HG03558 (cell line): ENCODE measurements around the gene PDE8B.

Experiments
- ATAC-seq: cut with Tn5 transposase; IDR thresholded peaks from one replicate; pipeline ENCODE4 v1.9.1; 2021; ENCODE audit warnings: moderate number of reproducible peaks; ENCODE audit not compliant: unreplicated experiment; ENCODE audit errors: extremely low read depth

Gene PDE8B

DNA sequence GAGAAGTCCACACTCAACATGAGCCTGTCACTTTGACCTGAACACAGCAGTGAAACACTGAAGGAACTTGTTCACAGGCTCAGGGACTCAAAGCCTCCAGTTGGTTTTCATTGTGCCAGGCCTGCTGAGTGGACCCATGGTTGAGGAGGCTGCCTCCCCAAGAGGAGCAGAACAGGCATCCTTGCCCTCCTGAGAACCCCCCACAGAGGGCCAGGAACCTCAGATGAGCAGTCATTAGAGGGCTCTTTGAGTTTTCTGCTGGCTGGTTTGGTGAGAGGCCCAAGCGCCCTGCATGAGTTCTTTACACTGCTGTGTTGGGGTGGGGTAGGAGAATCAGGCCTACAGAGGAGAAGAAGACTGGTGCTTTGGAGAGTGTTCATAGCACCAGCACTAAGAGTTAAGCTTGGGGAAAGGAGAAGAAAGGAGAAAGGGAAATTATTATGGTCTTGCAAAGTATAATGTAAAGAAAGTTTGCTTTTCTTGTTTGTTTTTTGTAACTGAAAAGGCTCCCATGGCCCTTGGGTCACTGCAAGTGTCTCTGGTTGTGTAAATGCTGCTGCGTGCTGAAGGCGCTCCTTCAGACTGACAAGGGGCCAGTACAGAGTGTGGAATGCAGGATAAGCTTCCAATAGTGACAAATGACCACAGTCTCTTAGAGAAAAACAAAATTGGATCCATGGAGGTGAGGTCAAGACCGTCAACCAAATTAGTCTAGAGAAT, 100.2 kb downstream of the PDE8B start:
- ATAC-seq: no peak

DNA sequence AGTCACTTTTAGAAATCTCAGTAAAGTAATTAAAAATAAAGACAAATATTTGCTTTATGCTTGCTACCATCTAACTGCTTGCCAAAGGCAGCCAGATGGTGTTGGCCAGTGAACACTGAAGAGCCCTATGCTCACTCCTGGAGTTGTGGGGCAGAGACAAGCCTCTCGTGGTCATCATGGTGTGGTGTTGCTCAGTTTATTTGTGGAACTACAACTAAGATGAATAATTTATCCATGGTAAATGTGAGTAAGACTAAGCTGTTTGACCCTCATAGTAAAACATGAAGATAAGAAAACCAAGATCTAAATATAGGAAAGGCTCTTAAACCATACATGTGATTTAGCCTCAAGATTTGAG, 100.7 kb downstream of the PDE8B start:
- no peak for ATAC-seq

DNA sequence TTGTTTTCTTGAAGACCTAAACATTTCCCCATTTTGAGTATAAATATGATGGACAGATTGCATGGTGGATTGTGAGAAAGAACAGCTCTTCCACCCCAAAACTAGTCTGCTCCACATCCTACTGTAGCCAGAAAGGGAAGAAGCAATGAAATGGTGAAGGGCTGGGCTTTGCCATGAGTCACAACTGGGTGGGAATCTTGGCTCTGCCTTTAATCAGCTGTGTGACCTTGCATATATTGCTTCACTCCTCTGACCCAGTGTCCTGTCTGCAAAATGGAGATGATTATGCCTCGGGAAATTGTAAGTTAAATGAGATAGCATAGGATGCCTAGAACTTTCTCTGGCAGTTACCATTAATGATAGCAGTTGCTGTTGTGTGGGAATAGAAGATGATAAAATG, 101.9 kb downstream of the PDE8B start:
- no peak for ATAC-seq

DNA sequence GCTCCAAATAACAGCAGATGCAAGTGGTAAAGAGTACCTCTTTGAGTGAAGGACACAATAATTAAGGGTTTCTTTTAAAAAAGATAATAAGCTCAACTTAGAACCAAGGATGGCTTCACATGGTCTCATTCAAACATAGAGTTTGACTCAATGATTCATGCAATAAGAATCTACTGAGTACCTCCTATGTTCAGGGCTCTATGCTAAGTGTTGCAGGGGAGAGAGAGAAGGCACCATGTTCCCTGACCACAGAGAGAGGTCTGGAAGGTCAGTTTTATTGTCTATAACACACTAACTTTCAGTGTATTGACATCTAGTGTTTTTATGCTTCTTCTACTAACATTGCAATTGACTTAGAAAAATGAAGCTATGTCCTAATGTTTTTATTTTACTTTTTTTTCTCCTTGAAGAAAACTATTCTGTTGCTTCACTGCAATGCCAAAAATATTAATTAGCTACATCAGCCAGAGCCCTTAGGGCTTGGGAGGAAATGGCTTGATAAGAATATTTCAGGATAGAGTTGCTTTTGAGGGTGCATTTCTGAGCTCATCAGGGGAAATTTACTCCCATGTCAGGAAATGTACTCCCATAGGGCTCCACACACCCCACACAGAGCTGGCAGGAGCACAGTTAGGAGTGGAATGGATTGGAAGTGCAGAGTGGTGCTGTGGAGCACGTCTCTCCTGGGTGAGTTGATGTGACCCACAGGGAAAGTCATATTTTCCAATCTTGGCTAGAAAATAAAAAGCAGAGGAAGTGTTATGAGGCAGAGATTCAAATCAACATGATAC, 106.6 kb downstream of the PDE8B start:
- ATAC-seq: no peak

DNA sequence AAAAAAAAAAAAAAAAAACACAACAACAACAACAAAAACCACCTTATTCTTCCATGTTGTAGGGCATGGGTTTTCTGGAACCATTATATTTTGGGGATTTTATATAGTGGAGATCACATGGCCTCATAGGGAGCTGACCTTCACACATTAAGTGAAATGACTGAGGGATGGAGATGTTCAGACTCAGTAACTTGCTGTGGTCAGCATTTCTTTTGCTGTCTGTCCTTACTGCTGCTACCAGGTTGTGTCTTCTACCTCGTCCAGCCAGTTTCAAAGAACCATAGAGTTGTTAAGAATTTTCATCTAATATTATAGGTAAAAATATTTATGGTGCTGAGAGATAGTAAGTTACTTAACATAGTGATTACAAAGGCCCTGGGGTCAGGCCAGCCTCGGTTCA, 107.6 kb downstream of the PDE8B start:
- no peak for ATAC-seq

DNA sequence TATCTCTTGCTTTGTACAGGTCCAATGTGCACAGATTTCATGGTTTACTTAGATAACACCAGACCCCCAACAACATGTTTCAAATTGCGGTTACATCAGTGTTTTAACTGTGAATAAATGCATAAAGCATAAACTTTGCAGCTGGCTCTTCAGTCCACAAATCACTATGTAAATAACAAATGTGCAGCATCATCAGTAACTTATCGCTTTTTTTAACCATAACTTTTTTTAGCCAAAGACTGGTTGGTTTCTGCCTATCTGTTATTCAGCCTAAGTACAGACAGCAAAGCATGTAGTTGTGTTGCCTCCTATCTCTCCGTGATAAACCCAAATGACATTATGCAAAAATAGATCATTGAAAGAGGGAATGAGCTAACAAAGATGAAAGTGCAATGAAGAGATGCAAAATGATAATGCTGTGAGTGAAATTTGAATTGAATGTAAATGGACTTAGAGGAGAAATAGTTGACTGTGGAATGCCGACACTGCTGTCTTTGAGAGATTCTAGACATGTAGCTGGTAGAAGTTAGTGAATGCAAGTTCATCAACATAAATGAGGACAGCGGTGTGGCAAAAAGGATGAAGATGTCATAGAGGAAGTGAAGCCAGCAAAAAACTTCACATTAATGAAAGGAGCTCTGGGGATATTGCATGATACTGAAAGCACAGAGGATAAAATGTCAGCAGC, 108.8 kb downstream of the PDE8B start:
- ATAC-seq: no peak

DNA sequence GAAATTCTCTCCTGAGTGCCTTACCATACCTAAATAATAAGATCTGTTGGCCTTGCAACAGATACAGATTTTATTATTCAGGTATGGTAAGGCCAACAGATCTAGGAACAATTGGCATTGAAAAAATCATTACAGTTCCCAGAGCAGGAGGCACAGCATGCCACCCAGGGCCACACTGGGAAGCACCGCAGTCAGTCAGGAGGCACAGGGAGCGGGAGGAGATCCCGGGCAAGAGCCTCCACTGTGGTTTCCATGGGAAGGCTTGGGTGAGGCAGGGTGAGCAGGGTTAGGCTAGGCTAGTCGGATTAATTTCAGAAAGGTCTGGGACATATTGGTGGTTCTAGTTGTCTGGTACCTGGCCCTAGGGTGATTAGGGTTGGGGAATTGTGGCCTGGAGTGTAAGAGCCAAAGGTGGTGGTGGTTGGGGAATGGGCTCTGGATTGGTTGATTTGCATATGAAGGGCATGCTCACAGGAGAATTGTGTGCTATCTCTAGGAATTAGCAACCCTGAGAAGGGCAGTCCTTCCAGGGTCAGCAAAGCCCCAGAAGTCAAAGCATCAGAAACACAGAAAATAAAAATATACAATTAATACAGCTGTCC, 111.4 kb downstream of the PDE8B start:
- no peak for ATAC-seq

DNA sequence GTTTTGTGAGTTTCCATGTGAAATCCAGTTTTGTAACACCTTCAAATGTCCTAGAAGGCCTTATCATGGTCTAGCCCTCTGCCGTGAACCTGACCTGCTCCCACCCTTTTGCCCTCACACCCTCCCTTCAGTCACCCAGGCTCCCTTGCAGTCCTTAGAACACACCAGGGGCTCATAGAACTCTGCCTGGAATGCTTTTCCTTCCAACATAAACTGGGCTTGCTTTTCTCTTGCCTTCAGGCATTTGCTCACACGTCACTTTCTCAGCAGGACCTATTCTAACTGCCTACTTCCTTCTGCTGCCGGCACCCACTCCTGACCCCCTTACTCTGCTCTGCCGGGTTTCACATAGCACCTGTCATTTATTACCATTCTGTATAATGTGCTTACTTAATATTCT, 111.9 kb downstream of the PDE8B start:
- no peak for ATAC-seq

DNA sequence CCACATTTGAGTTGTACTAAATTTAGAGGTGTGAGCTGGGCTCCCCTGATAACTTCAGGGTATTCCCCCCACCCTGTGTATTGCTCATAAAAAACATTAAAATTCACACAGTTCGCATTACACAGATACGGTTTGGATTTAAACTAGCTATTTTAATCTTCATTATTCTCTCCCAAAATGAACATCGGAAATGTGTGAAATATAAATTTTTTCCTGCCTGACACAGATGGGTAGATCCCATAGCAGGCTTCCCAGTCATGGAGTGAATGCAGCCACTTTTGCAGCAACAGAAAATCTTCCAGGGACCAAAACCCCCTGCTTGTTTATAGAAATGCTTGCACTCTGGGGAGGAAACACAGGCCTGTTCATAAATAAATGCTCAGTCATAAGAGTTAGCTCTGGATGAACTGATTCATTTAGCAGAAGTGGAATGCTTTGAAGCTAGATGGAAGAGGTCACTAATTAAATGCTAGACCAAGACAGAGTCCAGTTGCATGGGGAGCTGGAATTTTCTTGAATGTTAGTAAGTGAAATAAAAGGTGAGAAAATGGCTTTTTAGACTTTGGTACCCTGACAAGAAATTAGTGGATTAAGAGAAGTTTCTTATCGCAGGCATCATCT, 115.6 kb downstream of the PDE8B start:
- ATAC-seq: no peak

DNA sequence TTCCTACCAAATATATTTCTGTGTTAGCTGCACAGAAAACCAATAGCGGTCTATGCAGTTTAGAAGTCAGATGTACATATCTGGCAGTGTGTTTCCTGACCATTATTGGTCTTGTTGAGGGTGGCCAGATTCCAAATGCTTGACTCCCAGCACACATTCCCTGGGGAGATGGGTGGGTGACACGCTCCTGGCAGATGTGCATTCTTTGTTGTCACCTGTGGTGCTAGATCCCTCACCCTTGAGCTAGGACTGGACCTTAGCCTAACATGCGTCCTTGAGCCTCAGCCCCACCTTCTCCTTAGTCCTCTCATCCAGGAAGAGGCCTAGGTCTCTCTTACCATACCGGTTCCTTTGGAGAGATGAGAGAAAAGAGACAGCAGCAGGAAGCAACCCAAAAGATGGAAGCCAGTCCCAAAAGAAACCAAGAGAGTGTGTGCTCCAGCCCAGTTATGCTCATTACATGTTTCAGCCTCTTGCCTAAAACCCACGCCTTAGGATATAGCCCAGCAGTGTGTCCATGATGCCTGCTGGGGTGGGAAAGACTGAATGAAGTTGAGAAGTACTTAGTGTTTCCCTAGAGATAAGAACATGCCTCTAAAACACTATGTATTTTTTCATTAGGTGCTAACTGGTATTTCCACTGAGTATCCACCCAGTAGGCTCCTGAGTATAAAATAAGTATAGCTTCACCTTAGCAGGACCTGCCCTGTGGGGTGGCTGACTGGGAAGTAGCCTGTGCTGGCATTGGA, 116.7 kb downstream of the PDE8B start:
- ATAC-seq: no peak

DNA sequence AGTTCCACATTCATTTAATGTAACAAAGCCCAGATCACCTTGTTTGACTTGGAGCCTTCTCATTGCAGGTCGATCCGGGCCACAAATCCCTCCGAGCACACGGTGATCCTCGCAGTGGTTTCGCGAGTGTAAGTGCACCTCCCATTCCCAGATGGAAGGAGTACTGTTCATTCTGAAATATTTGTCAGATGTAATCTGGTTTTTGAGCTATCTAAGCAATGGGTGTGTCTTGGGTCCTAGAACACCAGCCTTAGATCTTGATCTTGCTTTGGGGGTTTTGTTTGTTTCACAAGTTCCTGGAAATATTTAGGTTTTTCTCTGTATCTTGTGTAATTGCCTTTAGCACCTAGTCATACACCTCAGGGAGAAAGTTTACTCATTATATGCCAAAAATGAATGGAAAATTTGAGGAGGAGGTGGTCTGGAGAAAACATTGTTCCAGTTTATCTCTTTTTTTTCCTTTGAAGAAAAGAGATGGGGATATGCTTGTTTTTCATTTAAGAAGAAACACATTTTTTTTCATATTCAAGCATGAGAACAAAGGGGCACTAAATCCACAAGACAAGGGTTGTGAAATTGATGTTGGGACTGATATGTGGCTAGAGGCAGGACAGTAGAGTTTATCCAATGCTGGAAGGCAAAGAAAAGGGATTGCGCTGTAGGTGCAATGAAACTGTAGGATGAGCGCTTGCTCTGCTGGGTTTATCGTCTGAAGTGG, 118.6 kb downstream of the PDE8B start:
- ATAC-seq: no peak

DNA sequence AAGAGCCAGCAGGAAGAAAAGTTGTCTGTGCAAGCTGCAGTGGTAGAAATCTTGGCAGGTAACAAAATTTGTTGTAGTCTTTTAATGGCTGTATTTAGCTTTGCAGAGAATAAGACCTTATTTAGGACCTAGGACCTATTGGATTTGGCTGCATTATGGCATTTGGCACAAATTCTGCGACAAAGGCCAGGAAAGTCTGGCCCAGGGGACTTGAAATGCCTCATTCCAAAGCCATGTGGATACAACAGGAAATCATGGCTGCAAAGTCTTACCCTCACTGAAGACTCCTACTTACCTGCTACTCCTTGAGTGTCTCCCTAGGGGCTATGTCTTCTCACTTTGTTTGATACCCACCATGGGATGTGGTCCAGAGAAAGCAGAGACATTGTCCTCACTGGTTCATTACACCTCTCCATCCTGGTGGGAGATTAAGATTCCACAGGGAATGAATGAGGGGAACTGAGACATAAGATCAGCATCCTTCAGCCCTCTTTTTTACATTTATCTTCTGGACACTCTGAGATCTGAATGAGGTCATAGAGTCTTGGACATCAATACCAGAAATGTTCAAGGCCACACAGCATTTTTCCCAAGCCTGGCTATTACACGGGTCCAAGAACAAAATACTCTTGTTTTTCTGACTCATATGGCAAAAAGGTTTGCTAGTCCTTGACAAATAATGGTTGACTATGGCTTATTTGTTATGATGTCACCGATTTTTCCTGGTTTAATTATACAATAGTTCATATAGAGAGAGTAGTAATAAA, 119.4 kb downstream of the PDE8B start:
- ATAC-seq: no peak

DNA sequence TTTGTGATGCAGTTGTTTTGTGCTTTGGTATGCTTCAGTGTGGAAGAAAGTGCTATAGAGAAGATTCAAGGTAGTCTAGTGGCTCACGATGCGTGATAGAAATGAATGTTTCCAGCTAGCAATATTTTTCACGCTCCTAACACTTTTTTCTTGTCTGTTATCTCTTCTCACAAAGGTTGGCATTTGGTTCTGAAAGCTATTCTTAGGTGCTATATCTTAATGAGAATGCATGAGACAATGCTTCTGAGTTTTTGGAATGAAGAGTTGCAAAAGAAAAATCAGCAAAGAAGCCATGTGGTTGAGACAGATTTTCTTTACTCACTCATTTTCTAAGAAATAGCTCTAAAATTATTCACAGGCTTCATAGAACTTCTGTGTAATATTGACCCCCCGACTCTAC, 122.6 kb downstream of the PDE8B start:
- ATAC-seq: no peak

DNA sequence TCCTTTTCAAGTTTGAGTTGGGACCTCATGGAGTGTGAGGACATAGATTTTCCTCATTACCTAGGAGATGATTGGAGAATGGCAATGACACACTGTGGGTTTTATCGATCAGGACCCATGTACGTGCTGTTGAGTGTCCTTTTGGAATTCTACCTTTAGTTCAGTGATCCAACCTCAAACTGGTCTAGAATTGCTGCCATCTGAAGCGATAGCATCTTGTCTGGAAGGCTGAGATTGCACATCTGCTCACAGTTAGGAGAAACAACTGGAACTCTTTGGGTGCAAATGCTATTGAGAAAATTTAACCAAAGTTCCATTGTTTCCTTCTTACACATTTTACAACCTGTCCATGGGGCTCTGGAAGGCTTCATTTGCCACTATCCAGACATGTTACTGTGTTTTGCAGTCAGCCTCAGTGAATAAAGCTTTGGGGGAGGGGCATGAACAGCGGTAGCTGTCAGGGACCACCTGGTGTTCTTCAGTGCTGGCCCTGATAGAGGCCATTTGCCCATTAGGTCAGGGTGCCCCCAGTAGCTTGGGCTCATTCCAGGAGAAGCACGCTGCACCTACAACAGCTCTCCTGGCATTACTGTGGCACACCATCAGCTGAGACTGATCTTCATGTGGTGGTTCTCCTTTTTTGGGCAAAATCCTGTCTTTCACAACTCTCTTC, 123.1 kb downstream of the PDE8B start:
- no peak for ATAC-seq

DNA sequence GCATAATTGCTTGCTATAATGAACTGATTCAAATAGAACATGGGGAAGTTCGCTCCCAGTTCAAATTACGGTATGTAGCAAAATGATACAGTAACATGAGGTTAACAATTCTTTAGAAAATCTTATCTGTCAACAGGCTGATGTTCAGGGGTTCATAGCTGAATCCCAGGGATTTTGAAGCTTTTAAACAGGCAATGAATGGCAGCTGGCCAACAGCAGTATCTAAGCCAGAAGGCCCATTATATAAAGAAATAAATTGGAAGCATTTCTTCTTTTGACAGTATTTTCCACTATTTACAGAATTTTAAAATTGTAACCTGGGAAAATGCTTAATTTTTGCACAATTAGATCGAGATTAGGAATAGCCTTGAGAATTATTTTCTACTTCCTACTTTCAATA, 126.8 kb downstream of the PDE8B start:
- ATAC-seq: no peak

DNA sequence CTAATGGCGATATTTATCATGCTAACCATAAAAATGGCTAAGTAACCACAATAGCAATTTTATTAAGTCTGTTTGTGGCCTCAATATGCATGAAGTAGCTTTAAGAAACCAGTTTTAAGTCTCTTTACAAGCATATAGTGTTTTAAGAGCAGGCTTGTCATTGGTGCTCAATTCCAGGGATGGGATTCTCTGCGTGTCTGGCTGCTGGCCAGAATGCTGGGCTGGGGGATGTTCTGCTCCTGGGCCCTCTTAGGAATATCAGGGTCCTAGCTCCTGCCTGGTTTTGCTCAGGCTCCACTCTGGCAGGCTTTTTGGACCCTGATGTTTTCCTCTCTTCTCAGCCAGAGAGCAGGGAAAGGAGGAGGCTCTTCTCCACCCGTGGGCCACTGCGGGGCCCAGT, 127.2 kb downstream of the PDE8B start:
- no peak for ATAC-seq

DNA sequence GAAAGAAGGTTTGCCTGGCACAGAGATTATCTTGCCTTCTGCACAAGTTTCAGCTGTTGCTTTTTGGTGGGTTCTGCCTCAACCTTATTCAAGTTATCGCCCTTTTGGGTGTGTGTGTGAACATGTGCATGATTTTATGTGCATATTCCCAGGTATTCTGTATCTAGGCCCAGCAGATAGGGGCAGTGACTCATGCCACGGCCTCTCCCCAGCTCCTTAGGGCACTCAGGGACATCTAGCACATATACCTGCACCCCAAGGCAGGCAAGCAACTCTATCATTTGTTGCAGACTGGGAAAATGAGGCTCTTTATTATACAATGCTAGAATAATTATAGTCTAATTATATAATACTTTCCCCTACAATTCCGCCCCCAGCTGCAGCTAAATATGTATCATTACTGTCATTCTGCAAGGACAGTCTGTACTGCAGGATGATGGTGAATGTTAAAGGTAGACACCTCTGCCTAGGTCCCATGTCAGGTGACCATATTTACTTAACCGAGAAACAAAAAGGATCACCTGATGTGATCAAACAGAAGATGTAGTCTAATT, 128.9 kb downstream of the PDE8B start:
- no peak for ATAC-seq

DNA sequence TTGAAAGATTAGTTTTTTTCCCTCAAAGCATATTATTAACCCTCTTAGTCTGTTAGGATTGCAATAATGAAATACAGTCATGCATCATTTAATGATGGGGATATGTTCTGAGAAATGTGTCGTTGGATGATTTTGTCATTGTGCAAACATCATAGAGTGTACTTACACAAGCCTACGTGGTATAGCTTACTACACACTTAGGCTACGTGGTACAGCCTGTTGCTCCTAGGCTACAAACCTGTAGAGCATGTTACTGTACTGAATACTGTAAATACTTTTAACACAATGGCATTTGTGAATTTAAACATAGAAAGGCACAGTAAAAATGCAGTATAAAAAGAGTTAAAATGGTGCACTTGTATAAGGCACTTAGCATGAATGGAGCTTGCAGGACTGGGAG, 132.7 kb downstream of the PDE8B start:
- ATAC-seq: no peak
